Measurements from ENCODE around the gene HTR1B. TPM values are rescaled to one million over a fixed set of nuclear protein-coding genes. Genes with fewer than 3 reads are reported as not detected.

HTR1B gene
- total and polyA plus RNA-seq, 4 donors: 0.50 to 17.5 (median 6.9) TPM

DNA sequence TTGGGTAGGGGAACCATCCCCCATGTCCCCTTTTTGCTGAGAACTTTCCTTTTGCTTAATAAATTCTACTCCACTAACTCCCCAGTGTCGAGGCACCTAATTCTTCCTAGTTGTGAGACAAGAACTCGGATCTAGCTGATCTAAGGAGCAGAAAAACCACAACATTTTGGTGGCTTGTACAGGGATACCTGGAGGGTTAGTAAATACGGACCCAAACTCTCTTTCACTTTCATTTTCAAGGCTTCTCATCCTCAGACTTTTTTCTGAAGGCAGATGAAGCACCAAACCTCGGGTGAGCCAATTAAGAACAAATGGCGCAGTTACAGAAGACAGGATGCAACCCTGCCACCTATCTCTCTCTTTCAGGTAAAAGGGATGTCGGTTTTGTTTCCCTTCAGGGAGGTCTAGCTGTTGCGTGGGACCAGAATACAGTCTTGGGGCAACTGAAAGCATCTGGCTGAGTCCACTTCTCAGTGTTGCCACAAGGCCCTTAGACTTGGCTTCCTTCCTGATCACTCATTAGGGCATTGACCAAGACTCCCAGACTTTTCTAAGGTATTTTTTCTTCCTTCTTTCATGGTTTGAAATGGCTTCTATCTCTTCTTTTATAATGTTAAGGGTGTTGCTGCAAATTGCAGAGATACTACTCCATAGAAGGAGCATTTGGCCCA lies 11.1 kb upstream of the HTR1B start:
- DNase-seq: no peak
- ATAC-seq (ENCODE audit: low FRiP score): no peak
- Histone ChIP-seq H3K27me3 (ENCODE audit: control insufficient read depth in 1 of 2, insufficient read depth in 2 of 2, low read length in 1 of 2) (no peaks in the 10 kb centered on the region), H3K4me1 (ENCODE audit: control insufficient read depth in 1 of 2, insufficient read depth in 2 of 2, low read length in 2 of 2) (no peaks in the 10 kb centered on the region), H3K4me3 (ENCODE audit: low read length in 2 of 2) (no peak overlapping the region), H3K9me3 (ENCODE audit: control insufficient read depth, low read length) (no peaks in the 10 kb centered on the region), H3K36me3 (ENCODE audit: control insufficient read depth in 1 of 2, insufficient read depth in 2 of 2, low read length in 1 of 2) (no peaks in the 10 kb centered on the region), H3K27ac (ENCODE audit: low read depth in 1 of 2, low read length in 2 of 2) (no peak overlapping the region)
- intact Hi-C loops (cut with DNase I): no loop called here
- WGBS, 2 donors: 91 to 94% methylated on average over 7 of the region's 7 CpGs

DNA sequence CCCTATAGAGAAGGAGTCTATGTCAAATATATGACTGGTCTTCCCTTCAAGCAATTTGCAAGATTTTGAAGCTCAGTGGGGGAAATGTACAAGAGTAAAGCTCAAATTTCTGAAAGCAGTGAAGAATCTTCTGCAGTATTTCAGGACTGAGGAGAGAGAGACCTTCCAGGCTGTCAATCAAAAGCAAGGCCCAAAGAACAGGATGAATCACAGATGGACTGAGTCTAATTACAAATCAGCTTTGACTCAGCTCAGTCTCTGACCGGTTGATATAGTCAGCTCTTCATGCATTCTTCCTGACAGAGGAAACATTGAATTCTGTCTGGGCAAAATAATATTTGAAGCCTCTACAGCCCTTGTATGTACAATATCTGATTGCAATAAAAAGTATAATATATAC lies 7.7 kb upstream of the HTR1B start:
- H3K9me3 ChIP-seq (ENCODE audit: control insufficient read depth, low read length): no peaks in the 10 kb centered on the region
- no peaks in the 10 kb centered on the region for H3K27me3 ChIP-seq (ENCODE audit: control insufficient read depth in 1 of 2, insufficient read depth in 2 of 2, low read length in 1 of 2)
- no peaks in the 10 kb centered on the region for H3K36me3 ChIP-seq (ENCODE audit: control insufficient read depth in 1 of 2, insufficient read depth in 2 of 2, low read length in 1 of 2)
- DNase-seq (no peak), ATAC-seq (ENCODE audit: low FRiP score) (no peak)
- no peak overlapping the region for H3K4me3 ChIP-seq (ENCODE audit: low read length in 2 of 2)
- no peak overlapping the region for H3K27ac ChIP-seq (ENCODE audit: low read depth in 1 of 2, low read length in 2 of 2)
- intact Hi-C loops (cut with DNase I): no loop called here
- 80% methylated on average over 1 of the region's 1 CpG for WGBS, 2 donors
- H3K4me1 ChIP-seq (ENCODE audit: control insufficient read depth in 1 of 2, insufficient read depth in 2 of 2, low read length in 2 of 2): no peaks in the 10 kb centered on the region

- intact Hi-C loops (cut with DNase I): loop anchor here (10.0 kb wide), 4 partner anchors 584 to 1606 kb away; partner anchors contain the start of gene PHIP (in 1 of the 2)
- H3K27ac ChIP-seq (ENCODE audit: low read depth in 1 of 2, low read length in 2 of 2): no peak overlapping the region
- H3K4me1 ChIP-seq (ENCODE audit: control insufficient read depth in 1 of 2, insufficient read depth in 2 of 2, low read length in 2 of 2): no peaks in the 10 kb centered on the region
- H3K4me3 ChIP-seq (ENCODE audit: low read length in 2 of 2): no peak overlapping the region
- H3K9me3 ChIP-seq (ENCODE audit: control insufficient read depth, low read length): no peaks in the 10 kb centered on the region
- no peaks in the 10 kb centered on the region for H3K27me3 ChIP-seq (ENCODE audit: control insufficient read depth in 1 of 2, insufficient read depth in 2 of 2, low read length in 1 of 2)
- ATAC-seq (ENCODE audit: low FRiP score): no peak
- WGBS, 2 donors: 85 to 94% methylated on average over 6 of the region's 6 CpGs
- no peaks in the 10 kb centered on the region for H3K36me3 ChIP-seq (ENCODE audit: control insufficient read depth in 1 of 2, insufficient read depth in 2 of 2, low read length in 1 of 2)
- DNase-seq: no peak
Measured at GRCh38 chr6:77468939-77469338, 5.6 kb upstream of the HTR1B start.

GRCh38 chr6:77466451-77467437 lies 3.5 kb upstream of the HTR1B start:
- H3K36me3 ChIP-seq (ENCODE audit: control insufficient read depth in 1 of 2, insufficient read depth in 2 of 2, low read length in 1 of 2): no peaks in the 10 kb centered on the region
- no peaks in the 10 kb centered on the region for H3K4me1 ChIP-seq (ENCODE audit: control insufficient read depth in 1 of 2, insufficient read depth in 2 of 2, low read length in 2 of 2)
- H3K27me3 ChIP-seq (ENCODE audit: control insufficient read depth in 1 of 2, insufficient read depth in 2 of 2, low read length in 1 of 2): no peaks in the 10 kb centered on the region
- DNase-seq (no peak), ATAC-seq (ENCODE audit: low FRiP score) (no peak)
- H3K4me3 ChIP-seq (ENCODE audit: low read length in 2 of 2): peak overlapping the region; percentile 78 to 95
- intact Hi-C loops (cut with DNase I): loop anchor here (10.0 kb wide), 4 partner anchors 582 to 1608 kb away; partner anchors contain the start of gene PHIP (in 1 of the 2)
- H3K27ac ChIP-seq (ENCODE audit: low read depth in 1 of 2, low read length in 2 of 2): peak overlapping the region; percentile 11 to 90
- 4 to 5% methylated on average over 30 of the region's 30 CpGs for WGBS, 2 donors
- H3K9me3 ChIP-seq (ENCODE audit: control insufficient read depth, low read length): no peaks in the 10 kb centered on the region

DNA sequence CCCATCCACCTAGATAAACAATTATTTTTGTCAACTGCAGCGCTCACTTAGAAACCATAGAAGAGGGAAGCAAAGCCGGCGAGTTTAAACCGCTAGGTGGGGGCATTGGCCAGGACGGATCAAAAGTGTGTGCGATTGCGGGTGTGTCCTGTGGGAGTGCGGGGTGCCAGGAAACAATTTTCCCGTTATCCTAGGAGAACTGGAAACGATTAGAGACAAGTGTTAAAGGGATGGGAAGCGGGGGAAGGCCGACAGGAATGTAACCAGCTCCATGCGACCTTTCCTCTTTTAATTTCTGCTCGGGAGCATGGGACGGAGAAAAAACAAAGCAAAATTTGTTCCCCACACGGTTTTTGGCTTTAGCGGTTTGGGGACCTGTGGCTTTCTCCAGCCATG lies 2.8 kb upstream of the HTR1B start:
- peak overlapping the region; percentile 11 to 90 for H3K27ac ChIP-seq (ENCODE audit: low read depth in 1 of 2, low read length in 2 of 2)
- no peaks in the 10 kb centered on the region for H3K36me3 ChIP-seq (ENCODE audit: control insufficient read depth in 1 of 2, insufficient read depth in 2 of 2, low read length in 1 of 2)
- H3K4me3 ChIP-seq (ENCODE audit: low read length in 2 of 2): peak overlapping the region; percentile 78 to 95
- 0 to 1% methylated on average over 17 of the region's 17 CpGs for WGBS, 2 donors
- DNase-seq: peak; percentile 66 to 84
- peak; percentile 76 for ATAC-seq (ENCODE audit: low FRiP score)
- intact Hi-C loops (cut with DNase I): loop anchor here (10.0 kb wide), 4 partner anchors 581 to 1609 kb away; partner anchors contain the start of gene PHIP (in 1 of the 2)
- no peaks in the 10 kb centered on the region for H3K27me3 ChIP-seq (ENCODE audit: control insufficient read depth in 1 of 2, insufficient read depth in 2 of 2, low read length in 1 of 2)
- no peaks in the 10 kb centered on the region for H3K9me3 ChIP-seq (ENCODE audit: control insufficient read depth, low read length)
- no peaks in the 10 kb centered on the region for H3K4me1 ChIP-seq (ENCODE audit: control insufficient read depth in 1 of 2, insufficient read depth in 2 of 2, low read length in 2 of 2)

DNA sequence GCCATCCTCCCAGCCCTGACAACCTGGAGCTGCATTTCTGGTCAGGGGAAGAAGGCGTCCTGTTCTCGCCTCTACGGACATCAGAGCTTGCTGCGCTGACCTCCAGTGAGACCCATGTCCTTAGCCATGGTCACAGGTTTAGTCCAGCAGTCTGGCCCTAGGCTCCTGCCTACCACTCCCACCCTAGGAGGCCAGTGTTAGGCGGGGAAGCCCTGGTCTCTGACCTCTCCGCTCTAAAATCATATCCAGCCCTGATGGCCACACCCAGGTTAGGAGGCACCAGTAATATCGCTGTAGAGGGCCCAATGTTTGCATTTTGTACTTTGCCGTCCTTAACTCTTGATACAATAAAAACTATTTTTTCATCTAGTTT lies 1.2 kb upstream of the HTR1B start:
- H3K27ac ChIP-seq (ENCODE audit: low read depth in 1 of 2, low read length in 2 of 2): peak overlapping the region; percentile 5 to 39
- H3K4me1 ChIP-seq (ENCODE audit: control insufficient read depth in 1 of 2, insufficient read depth in 2 of 2, low read length in 2 of 2): no peaks in the 10 kb centered on the region
- no peaks in the 10 kb centered on the region for H3K9me3 ChIP-seq (ENCODE audit: control insufficient read depth, low read length)
- H3K27me3 ChIP-seq (ENCODE audit: control insufficient read depth in 1 of 2, insufficient read depth in 2 of 2, low read length in 1 of 2): no peaks in the 10 kb centered on the region
- ATAC-seq (ENCODE audit: low FRiP score): no peak
- intact Hi-C loops (cut with DNase I): loop anchor here (5.0 to 10.0 kb wide), 6 partner anchors 580 to 1768 kb away; partner anchors contain the start of genes HMGN3 (in 1 of the 2) and PHIP (in 1 of the 2)
- 16 to 23% methylated on average over 8 of the region's 8 CpGs for WGBS, 2 donors
- H3K36me3 ChIP-seq (ENCODE audit: control insufficient read depth in 1 of 2, insufficient read depth in 2 of 2, low read length in 1 of 2): no peaks in the 10 kb centered on the region
- no peak for DNase-seq
- H3K4me3 ChIP-seq (ENCODE audit: low read length in 2 of 2): peak overlapping the region; percentile 19 to 75

- ATAC-seq (ENCODE audit: low FRiP score) (peak; percentile 59), DNase-seq (peak; percentile 52 to 82)
- peak overlapping the region; percentile 19 to 75 for H3K4me3 ChIP-seq (ENCODE audit: low read length in 2 of 2)
- H3K27ac ChIP-seq (ENCODE audit: low read depth in 1 of 2, low read length in 2 of 2): peak overlapping the region in 1 of 2 donors; percentile 39
- intact Hi-C loops (cut with DNase I): loop anchor here (5.0 to 10.0 kb wide), 6 partner anchors 579 to 1768 kb away; partner anchors contain the start of genes HMGN3 (in 1 of the 2) and PHIP (in 1 of the 2)
- no peaks in the 10 kb centered on the region for H3K4me1 ChIP-seq (ENCODE audit: control insufficient read depth in 1 of 2, insufficient read depth in 2 of 2, low read length in 2 of 2)
- WGBS, 2 donors: 0 to 1% methylated on average over 35 to 53 of the region's 53 CpGs
- no peaks in the 10 kb centered on the region for H3K36me3 ChIP-seq (ENCODE audit: control insufficient read depth in 1 of 2, insufficient read depth in 2 of 2, low read length in 1 of 2)
- no peaks in the 10 kb centered on the region for H3K9me3 ChIP-seq (ENCODE audit: control insufficient read depth, low read length)
- H3K27me3 ChIP-seq (ENCODE audit: control insufficient read depth in 1 of 2, insufficient read depth in 2 of 2, low read length in 1 of 2): no peaks in the 10 kb centered on the region
Measured at GRCh38 chr6:77463861-77464494, 687 bp upstream of the HTR1B start.

Data from aorta (tissue), 5 donors.